PC-3 (cell line): ENCODE results near the gene WDR48.

Source experiments
- CTCF ChIP-seq: fragments of 300-600 bp; sonication (generic); conservative IDR thresholded peaks from 2 replicates; pipeline ENCODE4 v1.5.1; 2017; ENCODE audit warnings: antibody characterized with exemption, low read depth, mild to moderate bottlenecking, low read length
- EZH2phosphoT487 ChIP-seq: fragments of 300-600 bp; sonication (generic); IDR thresholded peaks from 2 replicates; pipeline ENCODE4 v1.6.1; 2018; ENCODE audit warnings: mild to moderate bottlenecking, antibody characterized with exemption, low read length, borderline replicate concordance

DNA sequence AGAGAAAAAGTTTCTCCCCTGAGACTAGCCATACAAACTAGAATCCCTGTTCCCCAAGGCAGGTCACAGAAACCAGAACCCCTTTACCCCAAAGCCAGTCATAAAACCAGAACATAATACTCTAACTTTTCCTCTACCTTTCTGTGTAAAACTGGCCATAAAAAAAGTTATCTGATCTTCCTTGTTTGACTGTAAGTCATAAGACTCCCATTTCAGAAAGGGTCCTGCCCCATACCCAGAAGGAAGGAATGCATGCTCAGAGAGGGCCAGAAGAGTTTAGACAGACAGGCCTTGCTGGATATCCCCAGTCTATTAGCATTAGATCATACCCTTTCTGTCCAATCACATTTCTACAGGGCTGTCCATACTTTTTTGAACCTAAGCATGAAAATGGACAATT lies 27.3 kb upstream of the WDR48 start:
- TF ChIP-seq CTCF: no peak
- TF ChIP-seq EZH2phosphoT487: no peak
